Measurements from ENCODE around the gene BRCC3. TPM values are rescaled to one million over a fixed set of nuclear protein-coding genes. Genes with fewer than 3 reads are reported as not detected.

BRCC3 gene
- total and polyA plus RNA-seq, 10 of the 15 experiments (the other 5 are each of a cell fraction or from before 2014, with no cell fraction given) = 15.5 to 57.5 (median 35.6) TPM

DNA sequence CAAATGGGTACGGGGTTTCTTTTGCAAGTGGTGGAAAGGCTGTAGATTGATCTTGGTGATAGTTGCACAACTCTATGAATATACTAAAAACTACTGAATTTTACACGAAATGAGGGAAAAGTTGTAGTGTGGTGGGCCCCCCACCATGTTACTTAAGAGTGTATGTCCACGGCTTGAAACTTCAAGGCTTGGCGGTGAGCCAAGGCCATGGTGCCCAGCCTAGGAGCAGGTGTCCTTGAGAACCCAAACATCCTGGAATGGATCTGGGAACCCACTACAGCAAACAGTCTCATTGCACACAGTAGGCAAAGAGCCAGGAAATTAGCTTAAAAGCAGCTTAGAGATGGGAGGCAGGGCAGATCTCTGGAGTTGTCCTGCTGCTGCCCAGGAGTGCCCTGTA is 62.9 kb downstream of the BRCC3 start:
- Histone ChIP-seq H3K4me3 (no peak overlapping the region), H3K27me3 (replicated peaks in 1 of 2; ENCODE audit: control insufficient read depth in 2 of 2, insufficient read depth in 2 of 2, low read length in 1 of 2) (no peaks in the 10 kb centered on the region), H3K9ac (ENCODE audit: control insufficient read depth, insufficient read depth, low read length) (no peak overlapping the region), H2AFZ (ENCODE audit: control insufficient read depth, low read depth, low read length) (no peak overlapping the region), H3K4me2 (ENCODE audit: control insufficient read depth, insufficient read depth) (no peak overlapping the region), H3K79me2 (ENCODE audit: control insufficient read depth, insufficient read depth, low read length) (no peaks in the 10 kb centered on the region), H3K27ac (ENCODE audit: control insufficient read depth, insufficient read depth) (no peak overlapping the region), H4K20me1 (ENCODE audit: control insufficient read depth, insufficient read depth) (no peaks in the 10 kb centered on the region), H3K36me3 (ENCODE audit: control insufficient read depth in 2 of 2, insufficient read depth in 2 of 2, low read length in 1 of 2) (no peaks in the 10 kb centered on the region), H3K4me1 (ENCODE audit: control insufficient read depth, insufficient read depth, low read length) (no peaks in the 10 kb centered on the region), H3K9me3 (replicated peaks; ENCODE audit: control insufficient read depth, insufficient read depth, low read length) (no peaks in the 10 kb centered on the region; the same call in 2 of the 3 replicates)
- FAIRE-seq = no peak
- ATAC-seq = no peak
- 37% methylated on average over 4 of the region's 4 CpGs for WGBS (ENCODE audit: insufficient coverage, insufficient replicate concordance, low lambda C conversion rate, missing lambda C conversion rate)
- BruUV-seq (replicated peaks) = no TSS peak
- no peak for DNase-seq (ENCODE audit: low read depth, low spot score)
- SMC1A ChIA-PET (ENCODE audit: uncharacterized antibody, unreplicated experiment) = interaction anchor here (1.1 to 1.9 kb wide), 2 partner anchors 9 to 35 kb away, joined by 3 to 5 read pairs; no protein-coding TSS in a partner anchor
- no peak for TF ChIP-seq ZBED1 (IDR thresholded peaks at IDR 0.05; ENCODE audit: borderline replicate concordance)
- no peak for TF ChIP-seq TBL1XR1 (IDR thresholded peaks at IDR 0.05; ENCODE audit: low read depth, low read length)
- TF ChIP-seq ATF7 (IDR thresholded peaks at IDR 0.05; ENCODE audit: low read depth) = no peak
- in situ Hi-C loops (cut with MboI) (no loop called here), intact Hi-C loops (cut with micrococcal nuclease; ENCODE audit: unreplicated experiment) (no loop called here)
- POLR2A ChIA-PET = no interaction called here
- CTCF ChIA-PET = interaction anchor here (1.4 to 1.7 kb wide), 2 partner anchors 40 to 217 kb away, joined by 3 to 5 read pairs; no protein-coding TSS in a partner anchor
- RAD21 ChIA-PET (ENCODE audit: unreplicated experiment) = no interaction called here

DNA sequence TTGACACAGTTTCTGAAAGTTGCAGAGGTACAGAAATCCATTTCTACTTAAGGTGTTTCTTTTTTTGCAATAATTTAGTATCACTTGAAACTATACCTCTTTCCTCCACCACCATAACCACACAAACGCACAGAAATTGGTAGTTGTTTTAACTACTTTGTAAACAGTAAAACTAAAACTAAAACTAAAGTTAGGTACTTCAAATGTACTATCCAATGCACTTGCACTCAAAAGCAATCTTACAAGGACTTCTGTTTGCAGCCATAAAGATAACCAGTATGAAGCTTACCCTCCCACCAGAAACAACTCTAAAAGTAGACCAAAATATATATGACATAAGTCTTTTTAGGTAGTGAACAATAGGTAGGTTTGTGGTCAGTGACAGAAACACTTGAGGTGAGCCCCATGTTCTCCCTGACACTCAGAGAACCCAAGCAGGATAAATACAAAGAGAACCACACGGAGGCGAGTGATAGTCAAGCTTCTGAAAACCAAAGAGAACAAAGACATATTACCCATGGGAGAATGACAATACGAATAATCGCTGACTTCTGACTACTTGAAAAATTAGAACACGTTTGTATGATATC is 72.7 kb downstream of the BRCC3 start:
- ATAC-seq (peak; percentile 46), DNase-seq (ENCODE audit: low read depth, low spot score) (no peak), FAIRE-seq (no peak)
- intact Hi-C loops (cut with micrococcal nuclease; ENCODE audit: unreplicated experiment) (no loop called here), in situ Hi-C loops (cut with MboI) (loop anchor here (10.0 kb wide), 1 partner anchor 229 kb away; no protein-coding TSS in a partner anchor)
- H3K36me3 ChIP-seq (ENCODE audit: control insufficient read depth in 2 of 2, insufficient read depth in 2 of 2, low read length in 1 of 2) = no peaks in the 10 kb centered on the region
- no peaks in the 10 kb centered on the region for H3K4me1 ChIP-seq (ENCODE audit: control insufficient read depth, insufficient read depth, low read length)
- no peak overlapping the region for H3K4me2 ChIP-seq (ENCODE audit: control insufficient read depth, insufficient read depth)
- H3K27me3 ChIP-seq (replicated peaks in 1 of 2; ENCODE audit: control insufficient read depth in 2 of 2, insufficient read depth in 2 of 2, low read length in 1 of 2) = no peaks in the 10 kb centered on the region
- no TSS peak for BruUV-seq (replicated peaks)
- ChIA-PET RAD21 (ENCODE audit: unreplicated experiment) (interaction anchor here (1.9 kb wide), 1 partner anchor 226 kb away, joined by 10 read pairs; no protein-coding TSS in a partner anchor), SMC1A (ENCODE audit: uncharacterized antibody, unreplicated experiment) (interaction anchor here (1.8 to 2.5 kb wide), 2 partner anchors 11 to 227 kb away, joined by 5 to 15 read pairs; no protein-coding TSS in a partner anchor), POLR2A (no interaction called here), CTCF (interaction anchor here (1.0 to 2.9 kb wide), 2 partner anchors 47 to 226 kb away, joined by 3 to 16 read pairs; no protein-coding TSS in a partner anchor)
- H3K4me3 ChIP-seq = no peak overlapping the region
- H3K9ac ChIP-seq (ENCODE audit: control insufficient read depth, insufficient read depth, low read length) = no peak overlapping the region
- H3K79me2 ChIP-seq (ENCODE audit: control insufficient read depth, insufficient read depth, low read length) = no peaks in the 10 kb centered on the region
- no peak overlapping the region for H3K27ac ChIP-seq (ENCODE audit: control insufficient read depth, insufficient read depth)
- WGBS (ENCODE audit: insufficient coverage, insufficient replicate concordance, low lambda C conversion rate, missing lambda C conversion rate) = 40% methylated on average over 6 of the region's 6 CpGs
- no peaks in the 10 kb centered on the region for H3K9me3 ChIP-seq (replicated peaks; ENCODE audit: control insufficient read depth, insufficient read depth, low read length)
- no peaks in the 10 kb centered on the region for H4K20me1 ChIP-seq (ENCODE audit: control insufficient read depth, insufficient read depth)
- H2AFZ ChIP-seq (ENCODE audit: control insufficient read depth, low read depth, low read length) = no peak overlapping the region
- no peak for TF ChIP-seq GATAD2B (conservative IDR thresholded peaks at IDR 0.05; ENCODE audit: low read depth)
- no peak for TF ChIP-seq JUNB (IDR thresholded peaks at IDR 0.05)
- TF ChIP-seq PML (IDR thresholded peaks at IDR 0.05; ENCODE audit: low read length) = no peak
- TF ChIP-seq, protein P1, sequence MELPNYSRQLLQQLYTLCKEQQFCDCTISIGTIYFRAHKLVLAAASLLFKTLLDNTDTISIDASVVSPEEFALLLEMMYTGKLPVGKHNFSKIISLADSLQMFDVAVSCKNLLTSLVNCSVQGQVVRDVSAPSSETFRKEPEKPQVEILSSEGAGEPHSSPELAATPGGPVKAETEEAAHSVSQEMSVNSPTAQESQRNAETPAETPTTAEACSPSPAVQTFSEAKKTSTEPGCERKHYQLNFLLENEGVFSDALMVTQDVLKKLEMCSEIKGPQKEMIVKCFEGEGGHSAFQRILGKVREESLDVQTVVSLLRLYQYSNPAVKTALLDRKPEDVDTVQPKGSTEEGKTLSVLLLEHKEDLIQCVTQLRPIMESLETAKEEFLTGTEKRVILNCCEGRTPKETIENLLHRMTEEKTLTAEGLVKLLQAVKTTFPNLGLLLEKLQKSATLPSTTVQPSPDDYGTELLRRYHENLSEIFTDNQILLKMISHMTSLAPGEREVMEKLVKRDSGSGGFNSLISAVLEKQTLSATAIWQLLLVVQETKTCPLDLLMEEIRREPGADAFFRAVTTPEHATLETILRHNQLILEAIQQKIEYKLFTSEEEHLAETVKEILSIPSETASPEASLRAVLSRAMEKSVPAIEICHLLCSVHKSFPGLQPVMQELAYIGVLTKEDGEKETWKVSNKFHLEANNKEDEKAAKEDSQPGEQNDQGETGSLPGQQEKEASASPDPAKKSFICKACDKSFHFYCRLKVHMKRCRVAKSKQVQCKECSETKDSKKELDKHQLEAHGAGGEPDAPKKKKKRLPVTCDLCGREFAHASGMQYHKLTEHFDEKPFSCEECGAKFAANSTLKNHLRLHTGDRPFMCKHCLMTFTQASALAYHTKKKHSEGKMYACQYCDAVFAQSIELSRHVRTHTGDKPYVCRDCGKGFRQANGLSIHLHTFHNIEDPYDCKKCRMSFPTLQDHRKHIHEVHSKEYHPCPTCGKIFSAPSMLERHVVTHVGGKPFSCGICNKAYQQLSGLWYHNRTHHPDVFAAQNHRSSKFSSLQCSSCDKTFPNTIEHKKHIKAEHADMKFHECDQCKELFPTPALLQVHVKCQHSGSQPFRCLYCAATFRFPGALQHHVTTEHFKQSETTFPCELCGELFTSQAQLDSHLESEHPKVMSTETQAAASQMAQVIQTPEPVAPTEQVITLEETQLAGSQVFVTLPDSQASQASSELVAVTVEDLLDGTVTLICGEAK (IDR thresholded peaks at IDR 0.05; ENCODE audit: borderline replicate concordance) = no peak
- TF ChIP-seq, protein P2, sequence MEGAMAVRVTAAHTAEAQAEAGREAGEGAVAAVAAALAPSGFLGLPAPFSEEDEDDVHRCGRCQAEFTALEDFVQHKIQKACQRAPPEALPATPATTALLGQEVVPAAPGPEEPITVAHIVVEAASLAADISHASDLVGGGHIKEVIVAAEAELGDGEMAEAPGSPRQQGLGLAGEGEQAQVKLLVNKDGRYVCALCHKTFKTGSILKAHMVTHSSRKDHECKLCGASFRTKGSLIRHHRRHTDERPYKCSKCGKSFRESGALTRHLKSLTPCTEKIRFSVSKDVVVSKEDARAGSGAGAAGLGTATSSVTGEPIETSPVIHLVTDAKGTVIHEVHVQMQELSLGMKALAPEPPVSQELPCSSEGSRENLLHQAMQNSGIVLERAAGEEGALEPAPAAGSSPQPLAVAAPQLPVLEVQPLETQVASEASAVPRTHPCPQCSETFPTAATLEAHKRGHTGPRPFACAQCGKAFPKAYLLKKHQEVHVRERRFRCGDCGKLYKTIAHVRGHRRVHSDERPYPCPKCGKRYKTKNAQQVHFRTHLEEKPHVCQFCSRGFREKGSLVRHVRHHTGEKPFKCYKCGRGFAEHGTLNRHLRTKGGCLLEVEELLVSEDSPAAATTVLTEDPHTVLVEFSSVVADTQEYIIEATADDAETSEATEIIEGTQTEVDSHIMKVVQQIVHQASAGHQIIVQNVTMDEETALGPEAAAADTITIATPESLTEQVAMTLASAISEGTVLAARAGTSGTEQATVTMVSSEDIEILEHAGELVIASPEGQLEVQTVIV (IDR thresholded peaks at IDR 0.05; ENCODE audit: borderline replicate concordance, partially characterized antibody) = no peak
- no peak for TF ChIP-seq IKZF2 (IDR thresholded peaks at IDR 0.05)
